ENCODE results near the gene EXOC3L4. TPM values are rescaled to one million over a fixed set of nuclear protein-coding genes. Genes with fewer than 3 reads are reported as not detected.
A peak's percentile ranks its signal among the peaks of the same experiment; 100 is the strongest.
"Not testable (repeated sequence)": the region's sequence is repeated elsewhere in the genome, so short reads cannot be mapped to it uniquely, and the experiment has no call there.

The EXOC3L4 gene
- total and polyA plus RNA-seq, 9 of the 15 experiments (the other 6 are each of a cell fraction or from before 2014, with no cell fraction given): 0.10 to 6.7 (median 0.98) TPM; not detected in 1

- BruUV-seq (replicated peaks); in situ Hi-C loops (cut with MboI); H3K9me1 ChIP-seq (ENCODE audit: control insufficient read depth, insufficient read depth, low read length); H3K9ac ChIP-seq (ENCODE audit: insufficient read depth in 1 of 2, low read depth in 2 of 2, low read length in 2 of 2); FAIRE-seq; H3K4me2 ChIP-seq (ENCODE audit: insufficient read depth, low read length); intact Hi-C loops (cut with micrococcal nuclease); H3K9me3 ChIP-seq (replicated peaks; ENCODE audit: control insufficient read depth, insufficient read depth, low read depth, low read length); H2AFZ ChIP-seq (ENCODE audit: low read depth, low read length); H4K20me1 ChIP-seq (replicated peaks; ENCODE audit: control insufficient read depth, insufficient read depth, low read length); DNase-seq (ENCODE audit: extremely low read depth in 1 of 4, low spot score in 3 of 4); POLR2A ChIA-PET; ATAC-seq; H3K27me3 ChIP-seq (ENCODE audit: control insufficient read depth in 2 of 2, insufficient read depth in 2 of 2, low read length in 2 of 2); CTCF ChIA-PET (ENCODE audit: low intra/inter-chr PET ratio); H3K36me3 ChIP-seq (ENCODE audit: control insufficient read depth, insufficient read depth, low read length); H3K4me3 ChIP-seq: not testable (repeated sequence)
- Histone ChIP-seq H3K4me1 (replicated peaks in 1 of 2; ENCODE audit: control insufficient read depth in 2 of 2, insufficient read depth in 2 of 2, low read length in 2 of 2) (peaks cover 41 to 83% of the 10 kb centered on the region in 2 experiments), H3K27ac (ENCODE audit: extremely low read depth, low read depth, low read length) (peak overlapping the region; percentile 36; the same call in 2 of the 3 replicates), H3K79me2 (ENCODE audit: control insufficient read depth, insufficient read depth, low read length) (peaks cover 11% of the 10 kb centered on the region)
- TF ChIP-seq PTTG1 (tag; IDR thresholded peaks at IDR 0.05; ENCODE audit: low read depth): 0 out of 2 replicates have a peak, but pooled peaks have one; percentile 6
- 73% methylated on average over 3 of the region's 8 CpGs for WGBS (ENCODE audit: insufficient coverage, low coverage, missing lambda C conversion rate)
Measured at GRCh38 chr14:103119527-103119926, 25.0 kb downstream of the EXOC3L4 start.

GRCh38 chr14:103121121-103121845, 26.8 kb downstream of the EXOC3L4 start:
- CTCF ChIA-PET (ENCODE audit: low intra/inter-chr PET ratio): no interaction called here
- Histone ChIP-seq H3K36me3 (ENCODE audit: control insufficient read depth, insufficient read depth, low read length) (peaks cover 11% of the 10 kb centered on the region; the same call in 1 of the 3 replicates), H3K9me3 (replicated peaks; ENCODE audit: control insufficient read depth, insufficient read depth, low read depth, low read length) (no peaks in the 10 kb centered on the region), H4K20me1 (replicated peaks; ENCODE audit: control insufficient read depth, insufficient read depth, low read length) (no peaks in the 10 kb centered on the region), H3K9me1 (ENCODE audit: control insufficient read depth, insufficient read depth, low read length) (no peaks in the 10 kb centered on the region), H3K9ac (ENCODE audit: insufficient read depth in 1 of 2, low read depth in 2 of 2, low read length in 2 of 2) (peak overlapping the region in 1 of 2 experiments; percentile 56; a peak in 2 of 4 replicates), H2AFZ (ENCODE audit: low read depth, low read length) (no peak overlapping the region), H3K4me3 (no peak overlapping the region), H3K79me2 (ENCODE audit: control insufficient read depth, insufficient read depth, low read length) (peaks cover 21% of the 10 kb centered on the region), H3K27ac (ENCODE audit: extremely low read depth, low read depth, low read length) (no peak overlapping the region), H3K4me2 (ENCODE audit: insufficient read depth, low read length) (no peak overlapping the region), H3K4me1 (replicated peaks in 1 of 2; ENCODE audit: control insufficient read depth in 2 of 2, insufficient read depth in 2 of 2, low read length in 2 of 2) (peaks cover 35 to 87% of the 10 kb centered on the region in 2 experiments), H3K27me3 (ENCODE audit: control insufficient read depth in 2 of 2, insufficient read depth in 2 of 2, low read length in 2 of 2) (no peaks in the 10 kb centered on the region)
- intact Hi-C loops (cut with micrococcal nuclease): no loop called here
- BruUV-seq (replicated peaks): no TSS peak
- DNase-seq (ENCODE audit: extremely low read depth in 1 of 4, low spot score in 3 of 4): no peak
- WGBS (ENCODE audit: insufficient coverage, low coverage, missing lambda C conversion rate): 78% methylated on average over 9 of the region's 18 CpGs
- ATAC-seq: no peak
- POLR2A ChIA-PET: interaction anchor here (0.6 to 1.0 kb wide), 2 partner anchors 16 to 746 kb away, joined by 3 to 4 read pairs; no protein-coding TSS in a partner anchor
- in situ Hi-C loops (cut with MboI): no loop called here
- FAIRE-seq: no peak
- no peak for TF ChIP-seq ZNF24 (IDR thresholded peaks at IDR 0.05)
- no peak for TF ChIP-seq ZNF445 (CRISPR knock-in tag; IDR thresholded peaks at IDR 0.05; ENCODE audit: low read depth)
- no peak for TF ChIP-seq PHF8 (IDR thresholded peaks at IDR 0.05; ENCODE audit: borderline replicate concordance, low read length)
- no peak for TF ChIP-seq THRA (IDR thresholded peaks at IDR 0.05)
- TF ChIP-seq BMI1 (IDR thresholded peaks at IDR 0.05; ENCODE audit: low read length): no peak
- no peak for TF ChIP-seq ZFP30 (CRISPR knock-in tag; IDR thresholded peaks at IDR 0.05; ENCODE audit: borderline replicate concordance)
- TF ChIP-seq SPI1 (IDR thresholded peaks at IDR 0.05; ENCODE audit: borderline replicate concordance, low read depth, low read length): 0 out of 2 replicates have a peak, but pooled peaks have one; percentile 16
- no peak for TF ChIP-seq NR1H2 (CRISPR knock-in tag; IDR thresholded peaks at IDR 0.05)
- TF ChIP-seq HIVEP1 (CRISPR knock-in tag; IDR thresholded peaks at IDR 0.05): no peak
- TF ChIP-seq ZNF75A (CRISPR knock-in tag; IDR thresholded peaks at IDR 0.05): no peak
- no peak for TF ChIP-seq ZNF140 (CRISPR knock-in tag; IDR thresholded peaks at IDR 0.05)
- no peak for TF ChIP-seq RCOR1 (IDR thresholded peaks at IDR 0.05; ENCODE audit: borderline replicate concordance in 1 of 2, low read depth in 2 of 2, low read length in 2 of 2)
- no peak for TF ChIP-seq DDX20 (tag; IDR thresholded peaks at IDR 0.05; ENCODE audit: low read depth)
- no peak for TF ChIP-seq CREM (IDR thresholded peaks at IDR 0.05; ENCODE audit: low read depth)
